GM19239 (cell line): ENCODE results near the gene CASP7.

Experiments
- DNase-seq: peaks from one replicate; pipeline ENCODE4 v3.0.0; 2011; ENCODE audit warnings: low spot score; ENCODE audit not compliant: insufficient read length
- FAIRE-seq: peaks from 2 replicates; lab custom pipeline; 2011; peaks lifted over from hg19 to GRCh38; lab: Jason Lieb, UNC

Gene CASP7

GRCh38 chr10:113665352-113665751 is 14.4 kb upstream of the CASP7 start:
- FAIRE-seq (no peak), DNase-seq (no peak)

GRCh38 chr10:113665806-113666354 is 13.8 kb upstream of the CASP7 start:
- no peak for FAIRE-seq
- DNase-seq: no peak

DNA sequence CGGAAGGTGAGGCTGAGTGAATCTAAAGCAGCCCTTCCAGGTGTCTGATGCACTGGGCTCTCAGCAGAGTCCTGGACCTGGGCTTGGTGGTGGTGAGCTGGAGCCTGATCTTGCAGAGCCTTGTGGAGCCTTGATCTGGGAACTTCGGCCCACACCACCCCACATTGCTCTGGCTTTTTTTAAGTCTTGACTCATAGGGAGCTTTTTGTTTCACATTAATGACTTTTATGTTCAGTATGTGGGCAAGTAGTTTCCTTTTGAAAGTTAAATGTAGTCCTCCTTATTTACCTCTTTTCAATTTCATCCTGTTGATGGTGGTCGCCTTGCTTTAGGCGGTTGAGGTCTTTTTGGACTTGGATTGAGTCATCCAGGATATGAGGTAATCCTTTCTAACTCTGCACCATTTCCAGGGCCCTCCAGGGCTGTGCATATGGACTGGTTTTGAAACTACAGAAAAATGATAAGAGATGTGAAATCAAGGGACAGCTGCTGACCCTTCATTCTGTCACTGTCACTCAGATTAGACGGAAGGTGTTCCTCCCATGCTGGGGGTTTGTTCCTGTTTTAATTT is 12.9 kb upstream of the CASP7 start:
- FAIRE-seq (peak; percentile 45), DNase-seq (no peak)

- FAIRE-seq (peak; percentile 82), DNase-seq (peak; percentile 9)
Observed at GRCh38 chr10:113680190-113681111, 739 bp downstream of the CASP7 start.

- peak; percentile 82 for FAIRE-seq
- DNase-seq: peak; percentile 28
Observed at GRCh38 chr10:113681533-113682470, 2.1 kb downstream of the CASP7 start.

DNA sequence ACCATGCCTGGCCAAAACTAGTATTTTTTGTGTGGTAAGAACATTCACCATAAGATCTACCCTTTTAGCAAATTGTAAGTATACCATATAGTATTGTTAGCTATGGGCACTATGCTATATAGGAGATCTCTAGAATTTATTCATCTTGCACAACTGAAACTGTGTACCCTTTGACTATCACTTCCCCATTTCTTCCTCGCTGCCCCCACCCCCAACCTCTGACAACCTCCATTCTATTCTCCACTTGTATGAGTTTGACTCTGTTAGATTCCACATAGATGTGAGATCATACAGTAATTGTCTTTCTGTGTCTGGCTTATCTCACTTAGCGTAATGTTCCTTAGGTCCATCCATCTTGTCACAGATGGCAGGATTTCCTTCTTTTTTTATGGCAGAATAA is 3.6 kb downstream of the CASP7 start:
- DNase-seq: no peak
- no peak for FAIRE-seq

DNA sequence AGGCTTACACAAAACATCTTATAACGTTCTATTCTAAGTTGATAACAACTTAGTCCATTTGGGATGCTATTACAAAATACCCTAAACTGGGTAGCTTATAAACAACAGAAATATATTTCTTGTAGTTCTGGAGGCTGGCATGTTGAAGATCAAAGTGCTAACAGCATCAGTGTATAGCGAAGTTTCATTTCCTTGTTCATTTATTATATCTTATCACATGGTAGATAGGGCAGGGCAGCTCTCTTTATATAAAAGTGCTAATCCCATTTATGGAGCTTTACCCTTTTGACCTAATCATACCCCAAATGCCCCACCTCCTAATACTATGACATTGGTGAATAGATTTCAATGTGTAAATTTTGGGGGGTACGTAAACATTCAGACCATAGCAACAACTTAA is 6.3 kb downstream of the CASP7 start:
- DNase-seq: no peak
- FAIRE-seq: peak; percentile 48

DNA sequence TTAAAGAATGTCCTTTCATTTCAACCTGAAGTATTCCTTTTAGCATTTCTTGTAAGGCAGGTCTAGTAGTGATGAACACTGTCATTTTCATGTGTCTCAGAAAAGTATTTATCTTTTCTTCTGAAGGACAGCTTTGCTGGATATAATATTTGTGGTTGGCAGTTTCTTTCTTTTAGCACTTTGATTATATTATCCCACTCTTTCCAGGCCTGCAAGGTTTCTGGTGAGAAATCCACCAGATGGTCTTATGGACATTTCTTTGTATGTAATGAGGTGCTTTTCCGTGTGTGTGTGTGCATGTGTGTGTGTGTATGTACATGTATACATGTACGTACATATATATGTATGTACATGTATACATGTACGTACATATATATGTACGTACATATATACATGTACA is 7.3 kb downstream of the CASP7 start:
- FAIRE-seq (no peak), DNase-seq (no peak)

- DNase-seq (no peak), FAIRE-seq (no peak)
Observed at GRCh38 chr10:113689057-113689456, 9.3 kb downstream of the CASP7 start.

GRCh38 chr10:113689574-113689973 is 9.9 kb downstream of the CASP7 start:
- no peak for DNase-seq
- no peak for FAIRE-seq

- FAIRE-seq: no peak
- DNase-seq: no peak
Observed at GRCh38 chr10:113690749-113691148, 11.0 kb downstream of the CASP7 start.

GRCh38 chr10:113691381-113691780 is 11.7 kb downstream of the CASP7 start:
- DNase-seq: no peak
- FAIRE-seq: no peak

- DNase-seq: no peak
Observed at GRCh38 chr10:113692271-113692670, 12.6 kb downstream of the CASP7 start.

GRCh38 chr10:113693348-113693747 is 13.6 kb downstream of the CASP7 start:
- no peak for FAIRE-seq
- no peak for DNase-seq

More at GRCh38 chr10:113692271-113692670, 12.6 kb downstream of the CASP7 start:
- no peak for FAIRE-seq

- DNase-seq (no peak), FAIRE-seq (no peak)
Observed at GRCh38 chr10:113695691-113696090, 16.0 kb downstream of the CASP7 start.

DNA sequence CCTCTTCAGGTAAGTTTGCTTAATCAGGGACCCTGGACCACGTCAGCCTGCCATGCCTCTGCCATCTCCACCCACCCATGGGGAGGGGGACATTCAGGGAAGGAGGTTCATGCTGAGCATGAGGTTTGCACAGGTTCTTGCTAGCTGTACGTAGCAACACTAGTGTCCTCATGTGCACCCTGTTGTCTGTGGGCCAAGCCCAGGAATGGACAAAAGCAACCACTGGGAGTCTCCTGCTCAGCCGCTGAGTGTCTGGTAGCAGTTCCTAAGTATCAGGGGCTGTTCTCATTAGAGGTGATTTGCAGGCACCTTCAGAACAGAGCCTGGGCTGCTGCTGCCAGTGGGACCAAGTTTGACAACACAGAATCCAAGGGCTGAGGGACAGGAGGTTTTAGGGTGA is 17.9 kb downstream of the CASP7 start:
- DNase-seq (no peak), FAIRE-seq (no peak)

DNA sequence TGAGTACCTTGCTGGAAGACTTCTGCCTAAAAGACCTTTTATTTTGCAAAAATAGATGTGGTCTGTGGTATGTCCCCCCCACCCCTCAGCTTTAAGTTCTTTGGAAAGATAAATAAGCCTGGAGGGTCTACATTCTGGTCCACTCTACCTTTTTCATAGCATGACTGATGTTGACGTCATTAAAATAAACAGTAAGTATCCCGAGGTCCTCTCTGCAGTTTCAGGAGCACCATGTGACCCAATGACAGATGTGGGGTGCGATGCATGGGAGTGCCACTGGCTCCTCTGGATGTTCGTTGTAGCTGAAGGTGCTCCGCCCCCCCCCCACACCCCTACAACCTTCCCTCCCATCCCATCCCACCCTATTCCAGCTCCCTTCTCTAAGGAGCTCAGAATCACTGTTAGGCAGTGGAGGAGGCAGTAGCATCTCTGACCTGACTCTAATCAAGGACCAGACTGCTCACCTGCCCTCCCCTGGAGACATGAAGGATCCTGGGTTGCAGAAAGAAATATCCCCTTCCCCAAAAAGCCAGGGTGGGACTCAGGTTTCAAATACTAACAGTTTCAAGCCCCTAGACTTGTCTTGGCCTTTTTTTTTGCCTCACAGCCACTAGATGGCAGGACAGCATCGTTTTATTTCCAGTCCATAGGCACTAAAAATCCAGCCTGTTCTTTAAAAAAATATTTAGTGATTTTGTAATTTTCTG is 25.1 kb downstream of the CASP7 start:
- DNase-seq: no peak
- FAIRE-seq: no peak

- DNase-seq (no peak), FAIRE-seq (no peak)
Observed at GRCh38 chr10:113705344-113705652, 25.6 kb downstream of the CASP7 start.

DNA sequence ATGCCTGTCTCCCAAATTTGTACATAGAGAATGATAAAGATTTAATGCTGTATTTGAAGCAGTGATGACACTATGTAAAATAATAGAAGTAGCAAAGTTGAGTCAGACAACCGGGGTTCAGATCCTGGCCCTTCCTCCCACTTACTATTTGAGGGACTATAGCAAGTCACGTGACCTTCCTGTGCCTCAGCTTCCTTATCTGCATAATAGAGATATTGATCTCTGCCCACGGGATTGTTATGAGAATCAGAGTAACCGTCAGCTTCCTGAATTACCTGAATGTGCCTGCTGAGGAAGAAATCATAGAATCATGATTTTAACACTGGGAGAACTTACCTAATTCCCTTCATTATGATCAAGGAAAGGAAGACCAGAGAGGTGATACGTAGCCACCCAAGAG is 26.9 kb downstream of the CASP7 start:
- FAIRE-seq: no peak
- no peak for DNase-seq

GRCh38 chr10:113708640-113709039 is 28.9 kb downstream of the CASP7 start:
- FAIRE-seq: no peak

More at GRCh38 chr10:113708640-113709039, 28.9 kb downstream of the CASP7 start:
- no peak for DNase-seq
